Activated CD4-positive, alpha-beta memory T cell treated with anti-CD3 and anti-CD28 coated beads, Interleukin-2, amount 10 ng/mL, durations not matched to agents 7 days and 5 days (primary cell): ENCODE results near the gene GFER. TPM values are rescaled to one million over a fixed set of nuclear protein-coding genes. Genes with fewer than 3 reads are reported as not detected.

ENCODE experiments used
- CTCF ChIA-PET: fragments of 350-600 bp; sonication (Branson Sonifier 250); formaldehyde crosslinking; loops from one replicate; lab custom pipeline; 2021; ENCODE audit warnings: antibody characterized with exemption, inconsistent platforms; lab: Charles Lee
- POLR2A ChIA-PET: fragments of 350-600 bp; sonication (Branson Sonifier 250); formaldehyde crosslinking; loops from one replicate; lab custom pipeline; 2021; ENCODE audit warnings: antibody characterized with exemption; lab: Charles Lee
- DNase-seq: peaks from one replicate; pipeline ENCODE4 v3.0.0-alpha.2; 2020
- H3K27ac Mint-ChIP-seq: one replicate; pipeline ENCODE4 v1.8.0; 2021; ENCODE audit warnings: mild to moderate bottlenecking, mixed read lengths
- H3K27me3 Mint-ChIP-seq: one replicate; pipeline ENCODE4 v1.8.0; 2021; ENCODE audit warnings: mixed read lengths
- H3K36me3 Mint-ChIP-seq: one replicate; pipeline ENCODE4 v1.8.0; 2021; ENCODE audit warnings: low read depth, mixed read lengths
- H3K4me1 Mint-ChIP-seq: one replicate; pipeline ENCODE4 v1.8.0; 2021; ENCODE audit warnings: mixed read lengths
- H3K4me3 Mint-ChIP-seq: one replicate; pipeline ENCODE4 v1.8.0; 2021; ENCODE audit warnings: mild to moderate bottlenecking, mixed read lengths
- H3K9me3 Mint-ChIP-seq: one replicate; pipeline ENCODE4 v1.8.0; 2021; ENCODE audit warnings: mixed read lengths
- total RNA-seq, 2 experiments: library from RNA; stranded (reverse); gene quantifications; one replicate each; pipeline ENCODE4 v1.2.3, GENCODE V29; 2021

The GFER gene
- total RNA-seq, 2 experiments from 2014 or later: 29.1 to 32.0 TPM

GRCh38 chr16:1980770-1981087 is 3.3 kb upstream of the GFER start:
- peaks cover 21% of the 10 kb centered on the region for H3K4me1 Mint-ChIP-seq
- H3K36me3 Mint-ChIP-seq: peaks cover 11% of the 10 kb centered on the region
- no peak overlapping the region for H3K27ac Mint-ChIP-seq
- H3K9me3 Mint-ChIP-seq: no peaks in the 10 kb centered on the region
- H3K4me3 Mint-ChIP-seq: no peak overlapping the region
- ChIA-PET POLR2A (interaction anchor here (0.9 to 12.7 kb wide), 5 partner anchors 9 to 174 kb away, joined by 3 to 149 read pairs (median 4); partner anchors contain the start of genes NDUFB10, RNF151, RPS2 and SYNGR3), CTCF (no interaction called here)
- DNase-seq: no peak
- peaks cover 27% of the 10 kb centered on the region for H3K27me3 Mint-ChIP-seq

GRCh38 chr16:1981398-1981836 is 2.6 kb upstream of the GFER start, which contains the start of gene NOXO1:
Gene NOXO1, minus strand, starts transcription at chr16:1981469. Its CDS starts 290 bp downstream, at chr16:1981179.
- Mint-ChIP-seq H3K27ac (no peak within 1 kb of the TSS), H3K9me3 (no peaks in the 10 kb centered on the region), H3K27me3 (peaks cover 27% of the 10 kb centered on the region), H3K4me1 (peaks cover 21% of the 10 kb centered on the region), H3K4me3 (no peak within 1 kb of the TSS), H3K36me3 (peaks cover 9% of the 10 kb centered on the region)
- ChIA-PET CTCF (interaction anchor here (1.0 kb wide), 1 partner anchor 38 kb away, joined by 3 read pairs; the partner anchor contains the start of gene MSRB1), POLR2A (interaction anchor here (1.0 to 12.7 kb wide), 6 partner anchors 9 to 274 kb away, joined by 3 to 149 read pairs (median 4); partner anchors contain the start of genes NDUFB10, RNF151, RPS2 and TBL3)
- DNase-seq: no peak

- Mint-ChIP-seq H3K4me1 (peaks cover 21% of the 10 kb centered on the region), H3K9me3 (no peaks in the 10 kb centered on the region), H3K36me3 (peaks cover 15% of the 10 kb centered on the region), H3K27ac (no peak overlapping the region), H3K27me3 (peaks cover 27% of the 10 kb centered on the region), H3K4me3 (no peak overlapping the region)
- POLR2A ChIA-PET: interaction anchor here (0.7 to 12.7 kb wide), 4 partner anchors 10 to 275 kb away, joined by 3 to 149 read pairs (median 25); partner anchors contain the start of genes NDUFB10, RNF151, RPS2 and TBL3
- DNase-seq: no peak
- CTCF ChIA-PET: interaction anchor here (1.0 kb wide), 1 partner anchor 39 kb away, joined by 3 read pairs; the partner anchor contains the start of gene MSRB1
These were observed 2.0 kb upstream of the GFER start for GRCh38 chr16:1982013-1982433.

DNA sequence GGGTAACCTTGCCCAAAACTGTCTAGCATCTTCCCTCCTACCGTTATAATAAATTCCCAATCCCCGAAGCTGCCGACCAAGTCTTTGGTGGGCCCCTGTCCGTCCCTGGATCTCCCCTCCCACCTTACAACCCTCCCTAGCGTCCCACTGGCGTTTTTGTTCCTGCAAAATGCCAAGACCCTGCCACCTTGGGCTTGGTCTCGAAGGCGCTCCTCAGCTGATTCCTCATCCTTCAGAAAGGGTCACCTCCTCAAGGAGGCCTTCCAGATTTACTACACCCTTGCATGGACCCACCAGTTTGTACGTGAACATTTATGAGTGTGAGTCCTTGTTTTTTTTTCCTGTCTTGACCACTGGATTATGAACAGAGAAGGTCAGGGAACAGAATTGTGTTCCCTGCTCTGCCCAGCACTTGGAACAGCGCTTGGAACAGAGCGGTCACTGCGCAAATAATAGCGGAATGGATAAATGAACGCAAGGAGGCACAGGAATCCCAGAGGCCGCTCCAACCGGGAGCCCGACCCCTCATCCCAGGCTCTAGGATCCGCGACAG is 926 bp upstream of the GFER start:
- ChIA-PET POLR2A (interaction anchor here (1.9 to 12.7 kb wide), 4 partner anchors 9 to 172 kb away, joined by 7 to 149 read pairs (median 30); partner anchors contain the start of genes NDUFB10, RNF151, RPS2 and TBL3), CTCF (interaction anchor here (1.1 kb wide), 1 partner anchor 170 kb away, joined by 3 read pairs; no protein-coding TSS in a partner anchor)
- H3K27me3 Mint-ChIP-seq: peaks cover 28% of the 10 kb centered on the region
- no peaks in the 10 kb centered on the region for H3K9me3 Mint-ChIP-seq
- H3K27ac Mint-ChIP-seq: no peak overlapping the region
- H3K4me1 Mint-ChIP-seq: peaks cover 21% of the 10 kb centered on the region
- no peak for DNase-seq
- H3K36me3 Mint-ChIP-seq: peaks cover 12% of the 10 kb centered on the region
- H3K4me3 Mint-ChIP-seq: peak overlapping the region; percentile 80

- peak overlapping the region; percentile 32 for H3K27ac Mint-ChIP-seq
- peaks cover 40% of the 10 kb centered on the region for H3K27me3 Mint-ChIP-seq
- H3K9me3 Mint-ChIP-seq: no peaks in the 10 kb centered on the region
- POLR2A ChIA-PET: interaction anchor here (0.8 to 12.7 kb wide), 6 partner anchors 8 to 171 kb away, joined by 4 to 149 read pairs (median 10); partner anchors contain the start of genes NDUFB10, RNF151, RPS2 and TBL3
- CTCF ChIA-PET: interaction anchor here (0.7 to 1.7 kb wide), 2 partner anchors 13 to 19 kb away, joined by 3 to 6 read pairs; partner anchors contain the start of gene TBL3
- H3K4me3 Mint-ChIP-seq: peak overlapping the region; percentile 80
- no peak for DNase-seq
- peaks cover 13% of the 10 kb centered on the region for H3K36me3 Mint-ChIP-seq
- H3K4me1 Mint-ChIP-seq: peaks cover 32% of the 10 kb centered on the region
These were observed 593 bp downstream of the GFER start for GRCh38 chr16:1984347-1985225.

GRCh38 chr16:1985466-1986150 is 1.6 kb downstream of the GFER start:
- Mint-ChIP-seq H3K9me3 (no peaks in the 10 kb centered on the region), H3K4me1 (peaks cover 34% of the 10 kb centered on the region), H3K27ac (no peak overlapping the region), H3K36me3 (peaks cover 13% of the 10 kb centered on the region), H3K4me3 (peak overlapping the region; percentile 80), H3K27me3 (peaks cover 36% of the 10 kb centered on the region)
- no peak for DNase-seq
- CTCF ChIA-PET: interaction anchor here (0.7 to 1.7 kb wide), 3 partner anchors 14 to 18 kb away, joined by 3 to 6 read pairs (median 3); partner anchors contain the start of gene TBL3
- POLR2A ChIA-PET: interaction anchor here (1.1 to 12.7 kb wide), 4 partner anchors 13 to 170 kb away, joined by 3 to 149 read pairs (median 30); partner anchors contain the start of genes NDUFB10, RNF151, RPS2 and TBL3

DNA sequence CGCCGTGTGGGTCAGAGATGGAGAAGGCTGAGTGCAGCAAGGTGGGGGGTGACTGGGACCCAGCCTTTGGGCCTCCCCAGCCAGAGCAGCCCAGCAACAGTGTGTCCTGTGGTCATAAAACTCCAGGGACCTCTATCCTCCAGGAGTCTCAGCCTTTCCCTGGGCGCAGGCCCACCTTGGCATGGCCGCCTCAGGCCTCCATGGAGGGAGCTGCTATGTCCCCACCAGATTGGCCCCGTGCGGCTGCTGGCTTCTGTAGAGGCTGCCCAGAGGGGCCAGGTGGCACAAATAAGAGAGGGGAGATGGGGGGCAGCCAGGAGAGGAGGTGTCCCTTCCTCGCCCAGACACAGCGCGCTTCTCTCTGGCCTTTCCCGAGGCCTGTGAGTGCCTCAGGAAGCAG is 3.2 kb downstream of the GFER start:
- Mint-ChIP-seq H3K36me3 (peaks cover 13% of the 10 kb centered on the region), H3K9me3 (no peaks in the 10 kb centered on the region), H3K4me1 (peaks cover 44% of the 10 kb centered on the region), H3K27ac (no peak overlapping the region), H3K27me3 (peaks cover 25% of the 10 kb centered on the region), H3K4me3 (no peak overlapping the region)
- CTCF ChIA-PET: no interaction called here
- POLR2A ChIA-PET: interaction anchor here (1.9 to 12.7 kb wide), 3 partner anchors 15 to 23 kb away, joined by 5 to 149 read pairs (median 47); partner anchors contain the start of genes NDUFB10, RNF151, RPS2 and TBL3
- DNase-seq: no peak

- no peak for DNase-seq
- Mint-ChIP-seq H3K27me3 (peaks cover 14% of the 10 kb centered on the region), H3K4me1 (peaks cover 46% of the 10 kb centered on the region), H3K27ac (no peak within 1 kb of the TSS), H3K9me3 (no peaks in the 10 kb centered on the region), H3K36me3 (peaks cover 13% of the 10 kb centered on the region), H3K4me3 (peak within 1 kb of the TSS; percentile 73)
- ChIA-PET POLR2A (interaction anchor here (1.1 to 5.2 kb wide), 5 partner anchors 9 to 26 kb away, joined by 3 to 56 read pairs (median 15); partner anchors contain the start of genes RPS2, TBL3 and ZNF598), CTCF (no interaction called here)
These were observed 5.5 kb downstream of the GFER start, which contains the start of gene SYNGR3 for GRCh38 chr16:1989209-1990100. Gene SYNGR3, plus strand, starts transcription at chr16:1989970. Its CDS starts 133 bp downstream, at chr16:1990103.

DNA sequence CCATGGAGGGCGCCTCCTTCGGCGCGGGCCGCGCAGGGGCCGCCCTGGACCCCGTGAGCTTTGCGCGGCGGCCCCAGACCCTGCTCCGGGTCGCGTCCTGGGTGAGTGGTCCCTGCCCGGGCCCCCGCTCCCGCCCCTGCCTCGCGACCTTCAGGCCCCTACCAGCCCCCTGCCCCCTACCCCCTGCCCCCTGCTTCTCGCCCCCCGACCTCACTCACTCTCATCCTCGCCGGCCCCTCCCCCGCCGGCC is 6.0 kb downstream of the GFER start:
- DNase-seq: no peak
- H3K9me3 Mint-ChIP-seq: no peaks in the 10 kb centered on the region
- no peak overlapping the region for H3K27ac Mint-ChIP-seq
- H3K36me3 Mint-ChIP-seq: peaks cover 13% of the 10 kb centered on the region
- ChIA-PET CTCF (interaction anchor here (0.6 kb wide), 1 partner anchor 25 kb away, joined by 4 read pairs; no protein-coding TSS in a partner anchor), POLR2A (interaction anchor here (1.0 to 5.6 kb wide), 7 partner anchors 10 to 165 kb away, joined by 3 to 56 read pairs (median 16); partner anchors contain the start of genes RPS2, TBL3, TRAF7 and ZNF598)
- H3K4me3 Mint-ChIP-seq: no peak overlapping the region
- H3K4me1 Mint-ChIP-seq: peaks cover 41% of the 10 kb centered on the region
- H3K27me3 Mint-ChIP-seq: peaks cover 14% of the 10 kb centered on the region

DNA sequence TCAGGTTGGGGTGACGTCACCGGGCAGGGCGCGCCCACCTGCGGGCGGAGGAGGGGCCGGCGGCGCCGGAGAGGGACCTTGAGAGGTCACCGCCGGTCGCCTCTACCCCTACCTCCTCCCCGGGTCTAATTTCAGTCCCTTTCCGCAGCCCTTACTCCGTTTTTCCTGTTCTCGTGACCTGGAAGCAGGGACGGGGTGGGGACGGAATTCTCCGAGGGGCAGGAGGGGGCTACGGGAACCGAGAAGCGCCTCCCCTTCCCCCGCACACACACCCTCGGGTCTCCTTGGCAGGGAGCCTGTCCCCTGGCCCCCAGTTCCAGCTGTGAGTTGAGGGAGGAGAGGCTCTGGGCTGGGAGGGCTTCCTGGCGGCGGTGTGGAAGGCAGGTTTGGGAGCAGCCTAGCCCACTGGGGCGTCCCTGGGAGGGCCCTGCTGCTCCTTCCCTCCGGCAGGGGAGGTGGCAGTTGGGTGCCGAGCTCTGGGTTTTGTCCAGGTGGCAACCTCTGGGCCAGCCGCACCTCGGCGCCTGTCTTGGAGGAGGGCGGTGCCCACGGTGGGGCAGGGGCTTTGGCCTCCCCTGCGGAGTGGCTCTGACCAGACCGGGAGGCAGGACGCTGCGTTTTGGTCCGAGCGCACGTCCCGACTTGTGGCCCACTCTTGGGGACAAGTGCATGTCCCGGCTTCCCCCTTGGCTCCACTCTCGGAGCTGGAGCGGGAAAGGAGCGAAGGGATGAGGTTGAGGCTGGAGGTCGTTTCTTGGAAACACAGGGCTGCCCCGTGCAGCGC is 6.5 kb downstream of the GFER start:
- DNase-seq: peak; percentile 61
- Mint-ChIP-seq H3K9me3 (no peaks in the 10 kb centered on the region), H3K4me1 (peaks cover 37% of the 10 kb centered on the region), H3K36me3 (peaks cover 16% of the 10 kb centered on the region), H3K27me3 (peaks cover 14% of the 10 kb centered on the region), H3K4me3 (peak overlapping the region; percentile 73), H3K27ac (peak overlapping the region; percentile 71)
- POLR2A ChIA-PET: interaction anchor here (1.0 to 5.6 kb wide), 8 partner anchors 9 to 224 kb away, joined by 3 to 56 read pairs (median 16); partner anchors contain the start of genes PGP, RPS2, TBL3 and TRAF7
- CTCF ChIA-PET: interaction anchor here (0.6 to 3.8 kb wide), 2 partner anchors 14 to 24 kb away, joined by 4 to 36 read pairs; no protein-coding TSS in a partner anchor
